ENCODE measurements around the gene SPAG4.
A peak's percentile ranks its signal among the peaks of the same experiment; 100 is the strongest.

The SPAG4 gene

GRCh38 chr20:35599776-35600120 lies 15.9 kb upstream of the SPAG4 start:
- no peak for DNase-seq (ENCODE audit: low read depth in 2 of 2)

- DNase-seq (ENCODE audit: low read depth in 2 of 2) = no peak
Measured at GRCh38 chr20:35600176-35600992, 15.2 kb upstream of the SPAG4 start.

GRCh38 chr20:35600993-35601973 lies 14.3 kb upstream of the SPAG4 start:
- peak; percentile 61 to 72 for DNase-seq (ENCODE audit: low read depth in 2 of 2)

- DNase-seq (ENCODE audit: low read depth in 2 of 2) = no peak
Measured at GRCh38 chr20:35601990-35602389, 13.6 kb upstream of the SPAG4 start.

DNA sequence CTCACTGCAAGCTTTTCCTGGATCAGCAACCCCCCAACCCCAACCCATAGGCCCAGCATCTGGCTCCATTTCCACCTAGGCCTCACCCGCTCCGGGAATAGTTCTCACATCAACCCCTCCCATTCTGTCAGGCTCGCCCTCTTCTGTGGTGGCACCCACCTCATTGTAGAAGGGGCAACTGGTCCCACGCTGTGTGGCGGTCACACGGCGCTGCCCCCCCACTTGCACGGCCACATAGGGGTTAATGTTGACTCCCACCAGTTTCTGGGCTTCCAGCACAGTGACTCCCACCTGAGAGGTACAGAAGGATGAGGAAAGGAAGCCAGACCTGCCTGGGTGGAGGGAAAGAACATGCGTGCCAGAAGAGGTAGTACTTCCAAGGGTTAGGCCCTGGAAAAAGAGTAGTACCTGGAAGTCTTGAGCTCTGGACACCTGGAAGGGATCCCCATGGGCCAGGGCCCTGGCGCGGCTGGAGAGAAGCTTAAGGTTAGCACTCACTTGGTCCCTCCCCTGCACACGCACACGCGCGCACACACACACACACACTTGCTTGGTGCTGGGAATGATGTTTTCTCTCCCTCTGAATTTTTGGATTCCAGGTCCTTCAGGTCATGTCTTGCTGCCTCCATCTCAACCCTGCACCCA lies 12.7 kb upstream of the SPAG4 start:
- no peak for DNase-seq (ENCODE audit: low read depth in 2 of 2)

GRCh38 chr20:35603695-35604448 lies 11.8 kb upstream of the SPAG4 start:
- no peak for DNase-seq (ENCODE audit: low read depth in 2 of 2)

- no peak for DNase-seq (ENCODE audit: low read depth in 2 of 2)
Measured at GRCh38 chr20:35604449-35604747, 11.2 kb upstream of the SPAG4 start.

DNA sequence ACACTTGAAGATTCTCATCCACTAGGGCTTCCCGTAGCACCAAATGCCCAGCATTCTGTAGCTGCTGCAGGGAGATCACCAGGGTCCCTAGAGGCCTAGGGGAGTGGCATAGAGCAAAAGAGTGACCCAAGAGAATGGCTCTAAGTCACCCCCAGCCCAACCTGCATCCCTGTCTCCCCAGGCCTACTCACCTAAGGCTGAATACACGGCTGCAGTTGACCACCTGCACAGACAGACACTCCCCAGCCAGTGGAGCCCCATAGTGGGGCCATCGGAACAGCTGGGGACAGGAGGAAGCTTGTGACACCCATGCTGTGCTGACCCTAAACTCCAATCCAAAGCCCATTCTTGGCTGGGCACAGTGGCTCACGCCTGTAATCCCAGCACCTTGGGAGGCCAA lies 9.5 kb upstream of the SPAG4 start:
- no peak for DNase-seq (ENCODE audit: low read depth in 2 of 2)

- DNase-seq (ENCODE audit: low read depth in 2 of 2) = no peak
Measured at GRCh38 chr20:35607003-35607735, 8.5 kb upstream of the SPAG4 start.

DNA sequence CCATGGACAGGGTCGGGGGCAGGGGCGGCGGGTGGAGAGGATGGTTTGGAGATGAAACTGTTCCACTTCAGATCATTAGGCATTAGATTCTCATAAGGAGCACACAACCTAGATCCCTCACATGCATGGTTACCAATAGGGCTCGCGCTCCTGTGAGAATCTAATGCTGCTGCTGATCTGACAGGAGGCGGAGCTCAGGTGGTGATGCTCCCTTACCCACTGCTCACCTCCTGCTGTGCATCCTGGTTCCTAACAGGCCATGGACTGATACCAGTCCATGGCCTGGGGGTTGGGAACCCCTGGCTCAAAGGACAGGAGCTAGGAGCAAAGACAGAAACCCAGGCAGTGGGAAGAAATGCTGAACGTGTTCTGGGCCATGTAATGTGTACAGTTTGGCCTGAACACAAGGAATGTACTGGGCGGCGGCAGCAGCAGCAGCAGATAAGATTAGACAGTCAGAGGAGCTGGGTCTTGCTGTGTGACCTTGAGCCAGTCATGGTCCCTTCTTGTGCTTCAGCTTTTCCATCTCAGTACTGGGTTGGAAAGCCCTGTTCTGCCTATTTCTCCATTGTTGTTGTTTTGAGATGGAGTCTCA lies 4.7 kb upstream of the SPAG4 start:
- no peak for DNase-seq (ENCODE audit: low read depth in 2 of 2)

- DNase-seq (ENCODE audit: low read depth in 2 of 2) = no peak
Measured at GRCh38 chr20:35611482-35611881, 4.1 kb upstream of the SPAG4 start.

- DNase-seq (ENCODE audit: low read depth in 2 of 2) = peak; percentile 52
Measured at GRCh38 chr20:35616465-35617396, 1.1 kb downstream of the SPAG4 start.

DNA sequence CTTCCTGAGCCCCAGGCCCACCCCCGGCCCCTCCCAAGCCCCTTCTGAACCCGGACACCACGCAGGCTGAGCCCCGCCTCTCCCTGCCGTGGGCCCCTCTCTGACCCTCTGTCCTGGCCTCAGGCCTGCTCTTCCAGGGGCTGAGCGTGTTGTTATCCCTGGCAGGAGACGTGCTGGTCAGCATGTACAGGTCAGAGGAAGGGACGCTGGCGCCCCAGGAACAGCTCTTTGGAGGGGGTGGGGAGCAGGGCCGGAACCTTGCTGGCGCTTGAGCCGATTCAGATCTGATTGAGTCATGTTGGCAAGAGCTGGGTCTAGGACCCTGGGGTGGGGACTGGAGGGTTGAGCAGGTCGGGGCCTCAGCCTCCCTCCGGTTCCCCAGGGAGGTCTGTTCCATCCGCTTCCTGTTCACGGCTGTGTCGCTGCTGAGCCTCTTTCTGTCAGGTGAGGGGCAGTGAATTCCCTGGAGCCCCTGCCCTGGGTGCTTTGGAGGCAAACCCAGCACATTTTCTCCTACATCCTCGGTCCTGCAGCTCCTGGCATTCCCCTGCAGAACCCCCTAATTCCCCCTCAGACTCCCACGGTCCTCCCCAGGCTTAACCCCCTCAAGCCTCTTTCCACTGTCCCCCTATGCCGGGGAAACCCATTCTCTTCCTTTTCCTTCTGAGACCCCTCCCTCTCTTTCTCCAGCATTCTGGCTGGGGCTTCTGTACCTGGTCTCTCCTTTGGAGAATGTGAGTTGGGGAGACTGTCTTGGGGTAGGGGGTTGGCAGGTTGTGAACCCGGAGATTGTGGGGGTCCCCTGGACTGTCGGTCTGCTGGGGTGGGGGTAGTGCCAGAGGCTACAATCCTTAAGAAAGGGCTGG lies 2.0 kb downstream of the SPAG4 start:
- DNase-seq (ENCODE audit: low read depth in 2 of 2) = peak in 1 of 2 donors; percentile 50

DNA sequence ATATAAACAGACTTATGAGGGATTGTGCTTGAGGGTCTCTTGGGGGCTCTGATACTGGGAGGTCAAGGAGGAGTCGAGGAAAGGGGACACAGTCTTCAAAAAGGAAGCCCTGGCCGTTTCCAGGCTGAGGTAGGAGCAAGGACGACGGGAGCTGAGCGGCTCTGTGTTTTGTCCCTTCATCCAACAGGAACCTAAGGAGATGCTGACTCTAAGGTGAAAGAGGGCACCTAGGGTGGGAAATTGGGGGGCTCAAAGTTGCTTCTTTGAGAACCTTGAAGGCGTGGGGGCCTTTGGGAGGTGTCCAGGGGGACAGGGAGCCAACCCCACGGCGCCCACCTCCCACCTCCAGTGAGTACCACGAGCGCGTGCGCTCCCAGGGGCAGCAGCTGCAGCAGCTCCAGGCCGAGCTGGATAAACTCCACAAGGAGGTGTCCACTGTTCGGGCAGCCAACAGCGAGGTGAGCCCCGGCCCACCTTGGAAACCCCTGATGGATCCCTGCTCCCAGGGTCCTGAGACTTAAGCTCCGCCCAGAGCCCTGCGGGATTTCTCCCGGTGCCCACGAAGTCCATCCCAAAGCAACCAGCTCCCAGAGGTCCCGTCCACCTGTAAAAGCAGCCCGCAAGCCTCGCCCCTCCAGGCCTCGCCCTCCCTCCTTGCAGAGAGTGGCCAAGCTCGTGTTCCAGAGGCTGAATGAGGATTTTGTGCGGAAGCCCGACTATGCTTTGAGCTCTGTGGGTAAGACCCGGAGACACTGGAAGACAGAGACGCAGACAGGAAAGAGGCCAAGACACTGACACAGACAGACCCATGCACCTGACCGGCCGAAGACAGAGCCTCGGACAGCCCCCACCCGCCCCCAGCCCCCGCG lies 2.9 kb downstream of the SPAG4 start:
- DNase-seq (ENCODE audit: low read depth in 2 of 2) = no peak

DNA sequence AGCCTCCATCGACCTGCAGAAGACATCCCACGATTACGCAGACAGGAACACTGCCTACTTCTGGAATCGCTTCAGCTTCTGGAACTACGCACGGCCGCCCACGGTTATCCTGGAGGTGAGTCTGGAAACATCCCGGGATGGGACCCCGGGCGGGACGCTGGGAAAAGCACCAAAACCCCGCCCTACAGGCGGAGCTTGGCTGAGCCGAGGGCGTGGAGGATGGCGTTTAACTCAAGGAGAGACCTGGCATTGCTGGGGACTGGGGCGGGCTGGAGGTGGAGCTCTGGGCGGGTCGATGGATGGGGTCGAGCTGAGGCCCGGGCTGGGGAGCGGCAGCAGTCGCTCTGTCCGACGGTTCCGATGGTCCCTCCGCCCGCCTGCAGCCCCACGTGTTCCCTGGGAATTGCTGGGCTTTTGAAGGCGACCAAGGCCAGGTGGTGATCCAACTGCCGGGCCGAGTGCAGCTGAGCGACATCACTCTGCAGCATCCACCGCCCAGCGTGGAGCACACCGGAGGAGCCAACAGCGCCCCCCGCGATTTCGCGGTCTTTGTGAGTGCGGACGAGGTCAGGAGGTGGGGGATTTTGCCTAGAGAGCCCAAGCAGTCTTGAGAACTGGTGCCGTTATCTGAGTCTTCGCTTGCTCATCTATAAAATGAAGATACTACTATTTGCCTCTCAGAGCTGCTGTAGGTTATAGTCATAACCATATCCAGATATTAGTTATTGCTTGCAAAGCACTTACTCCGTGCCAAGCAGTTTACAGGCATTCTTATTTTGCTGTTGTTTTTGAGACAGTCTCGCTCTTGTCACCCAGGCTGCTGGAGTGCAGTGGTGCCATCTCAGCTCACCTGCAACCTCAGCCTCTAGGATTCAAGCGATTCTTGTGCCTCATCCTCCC lies 3.8 kb downstream of the SPAG4 start:
- DNase-seq (ENCODE audit: low read depth in 2 of 2) = peak; percentile 73 to 76

- no peak for DNase-seq (ENCODE audit: low read depth in 2 of 2)
Measured at GRCh38 chr20:35620818-35621559, 5.4 kb downstream of the SPAG4 start.
